ENCODE data around the gene PRMT3. TPM values are rescaled to one million over a fixed set of nuclear protein-coding genes. Genes with fewer than 3 reads are reported as not detected.

The PRMT3 gene
- total and polyA plus RNA-seq, 2 donors (not counting 1 experiment from before 2014, with no cell fraction given) = 6.0 to 18.3 TPM

DNA sequence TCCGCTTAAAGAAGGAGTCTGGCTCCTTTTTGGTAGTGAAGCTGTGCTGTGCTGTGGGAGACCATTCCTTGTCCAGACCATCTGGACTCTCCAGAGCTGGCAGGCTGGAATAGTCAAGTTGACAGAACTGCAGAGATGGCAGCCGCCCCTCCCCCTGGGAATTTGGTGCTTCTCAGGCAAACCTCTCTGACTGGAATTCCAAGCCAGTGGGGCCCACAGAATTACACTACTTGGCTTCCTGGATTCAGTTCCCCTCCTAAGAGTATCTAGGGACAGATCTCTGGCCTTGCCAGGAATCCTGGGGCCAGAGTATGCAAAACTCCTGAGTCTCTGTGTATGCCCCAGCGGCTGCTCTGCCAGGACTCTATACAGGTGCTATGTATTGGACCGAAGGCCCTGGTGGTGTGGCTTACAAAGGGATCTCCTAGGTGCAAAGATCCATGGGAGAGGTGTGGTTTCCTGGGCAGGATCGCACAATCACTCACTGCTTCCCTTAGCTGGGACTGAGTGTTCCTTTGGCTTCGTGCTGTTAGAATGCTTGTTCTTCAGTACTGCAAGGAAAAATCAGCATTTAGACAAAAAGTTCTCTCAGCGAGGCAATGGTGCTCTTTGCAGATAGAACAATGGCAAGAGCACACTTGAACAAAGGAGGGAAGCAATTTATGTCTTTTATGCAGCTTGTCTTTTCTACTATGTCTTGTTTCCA lies 86.8 kb downstream of the PRMT3 start:
- Histone ChIP-seq H3K27ac (ENCODE audit: low read length in 2 of 2) (peak overlapping the region in 1 of 2 donors; percentile 51), H3K4me3 (ENCODE audit: control extremely low read depth in 1 of 5, extremely low read depth in 1 of 5, insufficient read depth in 1 of 5, low read depth in 2 of 5, low read length in 4 of 5) (no peak overlapping the region), H3K9ac (ENCODE audit: low read length) (no peak overlapping the region), H3K79me2 (ENCODE audit: control insufficient read depth, insufficient read depth, low read length) (no peaks in the 10 kb centered on the region), H2AFZ (ENCODE audit: insufficient read depth, low read depth, low read length, poor library complexity, severe bottlenecking) (no peak overlapping the region), H3K9me3 (ENCODE audit: control extremely low read depth in 1 of 3, control insufficient read depth in 2 of 3, insufficient read depth in 1 of 3, low read length in 2 of 3) (peaks cover 0 to 4% (median 2%) of the 10 kb centered on the region in 3 donors), H3K36me3 (replicated peaks in 1 of 2; ENCODE audit: control extremely low read depth in 1 of 2, control insufficient read depth in 1 of 2, extremely low read depth in 1 of 2, insufficient read depth in 2 of 2, low read length in 1 of 2) (peaks cover 6 to 12% of the 10 kb centered on the region in 2 experiments), H3K4me1 (ENCODE audit: control insufficient read depth in 2 of 2, insufficient read depth in 2 of 2, low read length in 2 of 2) (peaks cover 12 to 25% of the 10 kb centered on the region in 2 donors), H4K20me1 (ENCODE audit: control insufficient read depth, insufficient read depth, low read length, poor library complexity, severe bottlenecking) (no peaks in the 10 kb centered on the region), H3K4me2 (replicated peaks; ENCODE audit: low read depth, low read length, poor library complexity, severe bottlenecking) (no peak overlapping the region), H3K27me3 (replicated peaks in 1 of 4; ENCODE audit: control extremely low read depth in 1 of 4, control insufficient read depth in 3 of 4, insufficient read depth in 4 of 4, low read length in 3 of 4) (no peaks in the 10 kb centered on the region)
- CTCF ChIA-PET = no interaction called here
- no peak for ATAC-seq (ENCODE audit: low read depth)
- DNase-seq = peak; percentile 1
- intact Hi-C loops (cut with micrococcal nuclease) = no loop called here
- POLR2A ChIA-PET = no interaction called here
- Mint-ChIP-seq H3K27ac (peak overlapping the region; percentile 2), H3K4me1 (peaks cover 27% of the 10 kb centered on the region), H3K4me3 (no peak overlapping the region), H3K9me3 (ENCODE audit: insufficient read depth) (no peaks in the 10 kb centered on the region), H3K27me3 (no peaks in the 10 kb centered on the region)
- TF ChIP-seq CTCF (IDR thresholded peaks at IDR 0.05) (no peak), EZH2 (IDR thresholded peaks at IDR 0.05; ENCODE audit: borderline replicate concordance, insufficient read depth, low read depth, low read length, poor library complexity, severe bottlenecking) (no peak)
- WGBS (ENCODE audit: insufficient coverage) = 94% methylated on average over 6 of the region's 7 CpGs

- peak overlapping the region; percentile 2 for H3K27ac Mint-ChIP-seq
These were observed 87.5 kb downstream of the PRMT3 start for GRCh38 chr11:20474882-20475517.

More at GRCh38 chr11:20474882-20475517, 87.5 kb downstream of the PRMT3 start:
- TF ChIP-seq CTCF (IDR thresholded peaks at IDR 0.05) = no peak
- no peak for TF ChIP-seq EZH2 (IDR thresholded peaks at IDR 0.05; ENCODE audit: borderline replicate concordance, insufficient read depth, low read depth, low read length, poor library complexity, severe bottlenecking)
- H3K4me3 ChIP-seq (ENCODE audit: control extremely low read depth in 1 of 5, extremely low read depth in 1 of 5, insufficient read depth in 1 of 5, low read depth in 2 of 5, low read length in 4 of 5) = no peak overlapping the region
- peaks cover 0 to 4% (median 1%) of the 10 kb centered on the region in 3 donors for H3K9me3 ChIP-seq (ENCODE audit: control extremely low read depth in 1 of 3, control insufficient read depth in 2 of 3, insufficient read depth in 1 of 3, low read length in 2 of 3)
- H3K4me1 Mint-ChIP-seq = peaks cover 27% of the 10 kb centered on the region
- H3K9ac ChIP-seq (ENCODE audit: low read length) = no peak overlapping the region
- DNase-seq (peak; percentile 11), ATAC-seq (ENCODE audit: low read depth) (no peak)
- H3K27ac ChIP-seq (ENCODE audit: low read length in 2 of 2) = peak overlapping the region in 1 of 2 donors; percentile 51
- H3K79me2 ChIP-seq (ENCODE audit: control insufficient read depth, insufficient read depth, low read length) = no peaks in the 10 kb centered on the region
- H3K4me3 Mint-ChIP-seq = no peak overlapping the region
- ChIA-PET CTCF (no interaction called here), POLR2A (no interaction called here)
- intact Hi-C loops (cut with micrococcal nuclease) = no loop called here
- peaks cover 6 to 12% of the 10 kb centered on the region in 2 experiments for H3K36me3 ChIP-seq (replicated peaks in 1 of 2; ENCODE audit: control extremely low read depth in 1 of 2, control insufficient read depth in 1 of 2, extremely low read depth in 1 of 2, insufficient read depth in 2 of 2, low read length in 1 of 2)
- peaks cover 12 to 25% of the 10 kb centered on the region in 2 donors for H3K4me1 ChIP-seq (ENCODE audit: control insufficient read depth in 2 of 2, insufficient read depth in 2 of 2, low read length in 2 of 2)
- H4K20me1 ChIP-seq (ENCODE audit: control insufficient read depth, insufficient read depth, low read length, poor library complexity, severe bottlenecking) = no peaks in the 10 kb centered on the region
- no peaks in the 10 kb centered on the region for H3K27me3 ChIP-seq (replicated peaks in 1 of 4; ENCODE audit: control extremely low read depth in 1 of 4, control insufficient read depth in 3 of 4, insufficient read depth in 4 of 4, low read length in 3 of 4)
- H2AFZ ChIP-seq (ENCODE audit: insufficient read depth, low read depth, low read length, poor library complexity, severe bottlenecking) = no peak overlapping the region
- H3K9me3 Mint-ChIP-seq (ENCODE audit: insufficient read depth) = no peaks in the 10 kb centered on the region
- no peaks in the 10 kb centered on the region for H3K27me3 Mint-ChIP-seq
- no peak overlapping the region for H3K4me2 ChIP-seq (replicated peaks; ENCODE audit: low read depth, low read length, poor library complexity, severe bottlenecking)
- WGBS (ENCODE audit: insufficient coverage) = no CpG with 5 or more reads among the region's 2 CpGs
